ENCODE results near the gene NDUFA13. TPM values are rescaled to one million over a fixed set of nuclear protein-coding genes. Genes with fewer than 3 reads are reported as not detected.

NDUFA13 gene
- total RNA-seq, 1 experiment from 2014 or later, result 489 TPM

DNA sequence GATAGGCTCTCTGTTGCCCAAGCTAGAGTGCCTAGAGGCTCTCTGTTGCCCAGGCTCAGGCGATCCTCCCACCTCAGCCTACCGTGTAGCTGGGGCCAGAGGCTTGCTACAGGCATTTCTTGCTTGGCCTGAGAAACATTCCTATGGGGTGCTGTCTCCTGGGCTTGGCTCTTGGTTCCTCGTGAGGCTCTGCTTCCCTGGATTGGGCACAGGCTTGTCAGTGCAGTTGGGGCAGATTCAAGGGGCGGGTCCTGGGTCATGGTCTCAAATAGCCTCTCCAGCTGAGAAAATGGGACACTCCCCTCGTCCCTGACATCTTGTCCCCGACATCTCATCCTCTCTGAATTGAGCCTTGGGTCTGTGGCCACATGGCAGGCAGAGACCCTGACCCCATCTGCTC is 5.6 kb upstream of the NDUFA13 start:
- H4K5ac ChIP-seq (ENCODE audit: insufficient read length, low read depth, low read length), result no peak overlapping the region
- Mint-ChIP-seq H3K36me3 (ENCODE audit: insufficient read depth in 1 of 3, low read depth in 3 of 3) (peaks cover 9 to 27% (median 23%) of the 10 kb centered on the region in 3 experiments; a peak in 6 of 7 replicates), H3K4me3 (peak overlapping the region in 1 of 2 experiments; percentile 11; a peak in 1 of 5 replicates), H3K4me1 (peaks cover 3 to 13% of the 10 kb centered on the region in 2 experiments), H3K27me3 (ENCODE audit: low read depth) (peaks cover 4% of the 10 kb centered on the region; the same call in 1 of the 2 replicates), H3K9me3 (no peaks in the 10 kb centered on the region), H3K27ac (peak overlapping the region in 2 of 3 experiments; percentile 66 to 81; a peak in 2 of 7 replicates)
- no peak overlapping the region for H3K4ac ChIP-seq (ENCODE audit: low read depth, low read length)
- no peak overlapping the region for H2BK15ac ChIP-seq (ENCODE audit: low read depth, low read length)
- peak; percentile 74 for DNase-seq
- no peaks in the 10 kb centered on the region for H3K79me1 ChIP-seq (ENCODE audit: insufficient read depth, low read depth, low read length, poor library complexity, severe bottlenecking)
- H4K8ac ChIP-seq (replicated peaks; ENCODE audit: insufficient read length, low read depth, low read length), result no peak overlapping the region
- H3K56ac ChIP-seq (ENCODE audit: insufficient read length, low read depth, low read length), result no peak overlapping the region
- H3K4me2 ChIP-seq (ENCODE audit: insufficient read depth, insufficient read length, low read length), result no peak overlapping the region
- no peak overlapping the region for H3K23ac ChIP-seq (ENCODE audit: insufficient read length, low read depth, low read length)
- no peak overlapping the region for H2BK12ac ChIP-seq (ENCODE audit: insufficient read length, low read depth, low read length)
- H3K79me2 ChIP-seq (ENCODE audit: insufficient read depth, low read length), result no peaks in the 10 kb centered on the region
- no peak overlapping the region for H3K14ac ChIP-seq (ENCODE audit: insufficient read depth, low read length)
- no peak overlapping the region for H2BK5ac ChIP-seq (ENCODE audit: insufficient read length, low read length)
- H3K27me3 ChIP-seq (ENCODE audit: insufficient read depth, low read length), result no peaks in the 10 kb centered on the region
- TF ChIP-seq, protein P1, sequence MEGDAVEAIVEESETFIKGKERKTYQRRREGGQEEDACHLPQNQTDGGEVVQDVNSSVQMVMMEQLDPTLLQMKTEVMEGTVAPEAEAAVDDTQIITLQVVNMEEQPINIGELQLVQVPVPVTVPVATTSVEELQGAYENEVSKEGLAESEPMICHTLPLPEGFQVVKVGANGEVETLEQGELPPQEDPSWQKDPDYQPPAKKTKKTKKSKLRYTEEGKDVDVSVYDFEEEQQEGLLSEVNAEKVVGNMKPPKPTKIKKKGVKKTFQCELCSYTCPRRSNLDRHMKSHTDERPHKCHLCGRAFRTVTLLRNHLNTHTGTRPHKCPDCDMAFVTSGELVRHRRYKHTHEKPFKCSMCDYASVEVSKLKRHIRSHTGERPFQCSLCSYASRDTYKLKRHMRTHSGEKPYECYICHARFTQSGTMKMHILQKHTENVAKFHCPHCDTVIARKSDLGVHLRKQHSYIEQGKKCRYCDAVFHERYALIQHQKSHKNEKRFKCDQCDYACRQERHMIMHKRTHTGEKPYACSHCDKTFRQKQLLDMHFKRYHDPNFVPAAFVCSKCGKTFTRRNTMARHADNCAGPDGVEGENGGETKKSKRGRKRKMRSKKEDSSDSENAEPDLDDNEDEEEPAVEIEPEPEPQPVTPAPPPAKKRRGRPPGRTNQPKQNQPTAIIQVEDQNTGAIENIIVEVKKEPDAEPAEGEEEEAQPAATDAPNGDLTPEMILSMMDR (conservative IDR thresholded peaks at IDR 0.05), result no peak
- no peaks in the 10 kb centered on the region for H3K23me2 ChIP-seq (ENCODE audit: insufficient read length, low read depth, low read length, poor library complexity, severe bottlenecking)
- H4K91ac ChIP-seq (ENCODE audit: insufficient read length, low read depth, low read length), result no peak overlapping the region
- H2AFZ ChIP-seq (ENCODE audit: low read length), result no peak overlapping the region
- H3T11ph ChIP-seq (ENCODE audit: low read length), result no peak overlapping the region
- no peak overlapping the region for H3K27ac ChIP-seq (ENCODE audit: insufficient read length, low read depth, low read length)
- no peaks in the 10 kb centered on the region for H3K9me3 ChIP-seq (ENCODE audit: control insufficient read depth, low read depth, low read length)
- no peaks in the 10 kb centered on the region for H3K4me1 ChIP-seq (ENCODE audit: insufficient read depth, low read length)
- no peak overlapping the region for H2BK20ac ChIP-seq (ENCODE audit: low read depth, low read length, poor library complexity, severe bottlenecking)
- H3K9ac ChIP-seq (ENCODE audit: extremely low read depth, insufficient read length, low read length), result no peak overlapping the region
- no peak overlapping the region for H3K18ac ChIP-seq (ENCODE audit: insufficient read length, low read depth, low read length)
- H2BK120ac ChIP-seq (ENCODE audit: low read depth, low read length, poor library complexity, severe bottlenecking), result no peak overlapping the region
- H2AK5ac ChIP-seq (ENCODE audit: insufficient read length, low read length), result no peak overlapping the region
- no CpG with 5 or more reads among the region's 6 CpGs for WGBS (ENCODE audit: extremely low coverage, insufficient read length, low lambda C conversion rate)
- no peaks in the 10 kb centered on the region for H4K20me1 ChIP-seq (ENCODE audit: control insufficient read depth, insufficient read depth, insufficient read length)

All from H9 (cell line).